Adipose tissue (tissue), 3 donors: ENCODE results near the gene NCAPG2. TPM values are rescaled to one million over a fixed set of nuclear protein-coding genes. Genes with fewer than 3 reads are reported as not detected.

Source experiments
- H3K27ac ChIP-seq: one replicate; pipeline ENCODE4 v1.5.1; 2013; ENCODE audit warnings: low read depth, low read length
- WGBS, 3 donors: extraction: QIAGEN DNeasy Blood & Tissue Kit; methylation state at CpG; one replicate each; pipeline ENCODE4 v1.1.7; 2013; 5-methylcytosine and 5-hydroxymethylcytosine counted together
- polyA plus RNA-seq, 3 donors: library from polyadenylated mRNA; stranded (reverse); fragments of 200-250 nt; gene quantifications; one replicate each; pipeline ENCODE4 v1.2.3, GENCODE V29; 2013
- donor health status: healthy with polysubstance abuse.
- donor health status: Bipolar disorder and iron deficiency.
- donor health status: healthy.

The NCAPG2 gene
- polyA plus RNA-seq, 3 donors = 1.9 to 3.5 (median 3.1) TPM

GRCh38 chr7:158595068-158595467 is 109.5 kb downstream of the NCAPG2 start:
- no peak overlapping the region for H3K27ac ChIP-seq
- 61 to 79% (median 69%) methylated on average over 3 of the region's 3 CpGs for WGBS, 3 donors

GRCh38 chr7:158592541-158592940 is 112.1 kb downstream of the NCAPG2 start:
- WGBS, 3 donors = 90 to 96% (median 92%) methylated on average over 1 of the region's 1 CpG
- no peak overlapping the region for H3K27ac ChIP-seq

- WGBS, 3 donors = 83 to 91% (median 89%) methylated on average over 15 of the region's 15 CpGs
Observed at GRCh38 chr7:158591944-158592343, 112.7 kb downstream of the NCAPG2 start.

GRCh38 chr7:158590181-158590530 is 114.4 kb downstream of the NCAPG2 start:
- 91 to 93% (median 93%) methylated on average over 12 of the region's 12 CpGs for WGBS, 3 donors
- H3K27ac ChIP-seq = no peak overlapping the region

More at GRCh38 chr7:158591944-158592343, 112.7 kb downstream of the NCAPG2 start:
- no peak overlapping the region for H3K27ac ChIP-seq

GRCh38 chr7:158589653-158590052 is 115.0 kb downstream of the NCAPG2 start:
- no peak overlapping the region for H3K27ac ChIP-seq
- WGBS, 3 donors = 24 to 61% (median 43%) methylated on average over 1 of the region's 1 CpG

DNA sequence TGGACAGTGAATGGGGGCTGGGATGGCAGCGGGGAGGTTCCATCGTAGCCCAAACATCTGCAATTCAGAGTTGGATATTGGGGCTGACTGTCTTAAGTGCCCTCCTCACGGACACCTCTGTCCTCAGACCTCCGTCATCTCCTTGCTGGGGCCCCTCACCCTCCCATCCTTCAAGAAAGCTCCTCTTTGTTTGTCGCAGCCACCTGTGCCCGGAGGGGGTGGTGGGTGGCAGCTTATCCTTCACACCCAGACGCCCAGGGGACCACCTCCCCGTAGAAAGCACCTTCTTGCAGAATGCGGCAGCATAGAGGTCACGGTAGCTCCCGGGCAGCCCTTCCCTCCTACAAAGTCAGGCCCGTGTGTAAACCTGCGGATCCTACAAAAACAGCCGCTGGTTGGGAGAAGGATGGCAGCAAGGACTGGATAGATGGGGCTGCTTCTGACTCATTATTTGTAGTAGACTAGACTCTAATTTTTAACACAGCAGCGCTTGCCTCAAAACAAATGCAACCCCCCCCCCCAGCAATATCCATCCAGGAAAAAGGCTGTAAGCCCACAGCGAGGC is 115.6 kb downstream of the NCAPG2 start:
- H3K27ac ChIP-seq = no peak overlapping the region
- 43 to 65% (median 50%) methylated on average over 16 of the region's 16 CpGs for WGBS, 3 donors

- WGBS, 3 donors = 11 to 20% (median 12%) methylated on average over 52 to 63 of the region's 63 CpGs
- no peak overlapping the region for H3K27ac ChIP-seq
Observed at GRCh38 chr7:158588085-158588877, 116.3 kb downstream of the NCAPG2 start.

DNA sequence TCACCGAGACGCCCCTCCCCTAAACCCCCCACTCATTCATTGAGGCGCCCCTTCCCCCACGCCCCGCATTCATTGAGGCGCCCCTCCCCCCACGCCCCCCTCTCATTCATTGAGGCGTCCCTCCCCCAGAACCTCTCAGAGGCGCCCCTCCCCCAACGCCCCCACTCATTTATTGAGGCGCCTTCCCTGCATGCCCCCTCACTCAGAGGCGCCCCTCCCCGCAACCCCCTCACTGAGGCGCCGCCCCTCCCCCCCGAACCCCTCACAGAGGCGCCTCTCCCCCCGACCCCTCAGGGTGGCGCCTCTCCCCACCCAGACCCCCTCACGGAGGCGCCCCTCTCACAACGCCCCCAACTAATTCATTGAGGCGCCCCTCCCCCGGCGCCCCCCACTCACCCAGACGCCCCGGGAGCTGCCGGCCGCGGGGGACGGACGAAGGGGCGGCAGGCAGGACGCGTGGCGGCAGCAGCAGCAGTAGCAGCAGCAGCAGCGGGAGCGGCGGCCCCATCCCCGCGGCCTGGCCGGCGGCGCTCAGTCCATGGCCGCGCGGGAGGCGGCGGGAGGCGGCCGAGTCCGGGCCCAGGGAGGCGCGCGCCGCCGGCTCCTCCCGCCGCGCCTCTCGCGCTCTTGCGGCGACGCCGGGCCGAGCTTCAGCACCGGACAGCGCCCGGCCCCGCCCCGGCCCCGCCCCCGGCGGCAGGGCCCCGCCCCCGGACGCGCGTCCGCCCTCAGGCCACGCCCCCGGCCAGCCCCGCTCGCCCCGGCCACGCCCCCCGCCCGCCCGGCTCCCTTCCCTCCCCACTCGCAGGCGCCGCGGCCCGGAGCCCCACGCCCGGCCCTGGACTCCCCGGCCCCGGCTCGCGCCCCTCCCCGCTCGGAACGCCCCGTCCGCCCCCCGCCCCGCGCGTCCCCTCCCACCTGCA is 117.2 kb downstream of the NCAPG2 start, which contains the start of gene PTPRN2:
TSS of gene PTPRN2 (minus strand) at position 662 of the 923 bp plus-strand sequence.
- 0 to 3% (median 2%) methylated on average over 26 to 100 of the region's 110 CpGs for WGBS, 3 donors
- no peak within 1 kb of the TSS for H3K27ac ChIP-seq

DNA sequence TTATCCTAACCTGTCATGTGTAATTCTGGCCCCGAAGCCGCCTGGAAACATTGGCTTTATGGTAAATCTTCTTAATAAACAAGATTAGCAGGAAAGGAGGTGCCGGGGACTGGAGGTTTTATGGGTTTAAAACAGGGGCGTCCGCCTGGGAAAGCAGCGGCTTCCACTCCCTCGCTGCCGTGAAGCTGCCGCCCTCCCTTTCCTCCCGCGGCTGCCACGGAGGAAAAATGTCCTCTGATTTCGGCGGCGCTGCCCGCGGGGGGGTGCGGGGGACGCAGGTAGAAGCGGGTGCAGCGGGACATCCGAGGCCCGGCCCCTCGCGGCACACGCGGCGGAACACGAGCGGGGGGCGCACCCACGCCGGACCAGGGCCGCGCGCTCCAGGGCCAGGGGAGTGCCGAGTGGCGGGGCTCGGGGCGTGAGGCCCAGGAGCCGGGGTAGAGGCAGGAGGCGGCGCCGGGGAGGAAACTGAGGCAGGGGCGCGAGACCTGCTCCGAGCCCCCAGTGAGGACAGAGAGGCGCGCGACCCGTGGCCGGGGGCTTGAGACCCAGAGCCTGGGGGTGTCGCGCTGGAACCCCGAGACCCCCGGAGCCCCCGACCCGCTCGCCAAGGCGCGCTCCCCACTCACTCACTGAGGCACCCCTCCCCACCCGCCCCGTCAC is 118.0 kb downstream of the NCAPG2 start:
- H3K27ac ChIP-seq = no peak overlapping the region
- WGBS, 3 donors = 1 to 6% (median 5%) methylated on average over 46 to 63 of the region's 63 CpGs

DNA sequence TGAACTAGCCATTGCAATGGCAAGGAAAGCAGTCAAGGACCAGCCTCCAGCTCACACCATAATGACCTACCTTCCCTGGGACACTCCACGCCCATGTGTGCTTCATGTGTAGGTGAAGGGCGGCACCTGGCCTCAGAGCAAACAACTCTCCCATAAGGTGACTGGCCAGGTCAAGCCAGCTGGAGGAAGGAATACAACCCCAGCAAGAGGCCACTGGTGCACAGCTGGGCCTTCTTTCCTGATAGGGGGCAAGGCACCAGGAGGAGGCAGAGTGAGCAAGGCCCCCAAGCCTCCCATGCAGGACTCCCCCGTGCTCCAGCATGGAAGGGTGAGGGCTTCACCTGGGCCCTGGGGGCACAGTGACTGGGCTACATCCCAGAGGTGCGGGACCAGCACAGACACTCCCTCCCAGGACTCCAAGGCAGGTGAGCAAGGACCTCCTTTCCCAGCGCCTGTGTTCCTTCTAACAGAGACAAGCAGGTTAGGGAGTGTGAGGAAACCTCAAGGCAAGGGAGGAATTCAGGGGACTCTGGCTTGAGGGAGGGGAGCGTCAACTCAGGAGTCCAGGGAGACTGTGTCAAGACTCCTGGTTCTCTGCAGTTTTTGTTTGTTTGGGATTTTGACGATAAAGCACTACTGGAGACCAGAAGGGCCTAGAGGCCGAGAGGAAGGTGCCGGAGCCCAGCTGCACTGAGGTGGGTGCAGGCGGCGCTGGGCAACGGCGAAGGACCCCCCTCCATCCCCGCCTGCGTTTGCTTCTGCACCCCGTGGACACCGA is 118.7 kb downstream of the NCAPG2 start:
- H3K27ac ChIP-seq = no peak overlapping the region
- WGBS, 3 donors = 24 to 42% (median 38%) methylated on average over 17 of the region's 17 CpGs

GRCh38 chr7:158584407-158584806 is 120.2 kb downstream of the NCAPG2 start:
- H3K27ac ChIP-seq = no peak overlapping the region
- 49 to 65% (median 60%) methylated on average over 8 of the region's 8 CpGs for WGBS, 3 donors

GRCh38 chr7:158583810-158584209 is 120.8 kb downstream of the NCAPG2 start:
- H3K27ac ChIP-seq = no peak overlapping the region
- WGBS, 3 donors = 63 to 69% (median 67%) methylated on average over 6 of the region's 6 CpGs

DNA sequence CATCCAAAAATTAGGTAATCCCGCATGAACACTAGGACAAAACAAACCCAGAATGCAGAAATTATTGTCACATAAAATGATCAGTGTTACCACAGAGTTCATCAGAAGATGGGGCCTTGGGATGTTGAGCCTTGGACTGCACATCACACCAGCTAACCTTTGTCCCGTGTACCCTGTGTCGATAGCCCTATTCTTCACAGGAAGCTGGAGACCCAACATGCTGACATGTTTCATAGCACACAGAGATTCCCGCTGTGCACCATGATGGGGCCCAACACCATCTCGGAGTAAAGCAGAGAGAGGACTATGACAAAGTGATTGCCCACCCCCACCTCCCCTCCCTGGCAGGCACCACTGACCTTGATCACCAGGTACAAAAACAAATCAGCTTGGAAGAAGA is 121.5 kb downstream of the NCAPG2 start:
- no peak overlapping the region for H3K27ac ChIP-seq
- WGBS, 3 donors = 60 to 88% (median 86%) methylated on average over 5 of the region's 5 CpGs

DNA sequence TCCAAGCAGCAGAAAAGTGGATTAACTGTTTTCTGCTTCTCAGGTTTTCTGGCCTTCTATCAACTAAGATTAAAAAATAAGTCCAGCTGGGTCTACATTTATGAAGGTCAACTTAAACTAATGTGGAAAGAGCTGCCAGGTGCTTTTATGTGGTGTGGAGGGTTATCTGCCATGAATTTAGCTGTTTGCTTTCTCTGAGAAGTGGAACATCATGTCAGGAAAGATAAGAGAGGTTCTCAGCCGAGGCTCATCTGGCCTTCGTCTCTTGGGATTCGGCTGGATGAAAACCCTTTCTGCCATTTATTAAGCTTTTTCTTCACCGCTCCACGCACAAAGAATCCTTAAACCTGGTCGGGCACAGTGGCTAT is 122.5 kb downstream of the NCAPG2 start:
- no peak overlapping the region for H3K27ac ChIP-seq
- WGBS, 3 donors = 28 to 80% (median 75%) methylated on average over 6 of the region's 6 CpGs

GRCh38 chr7:158581440-158582088 is 123.0 kb downstream of the NCAPG2 start:
- H3K27ac ChIP-seq = no peak overlapping the region
- WGBS, 3 donors = 41 to 69% (median 68%) methylated on average over 7 of the region's 7 CpGs
